BE2C (cell line): ENCODE data around the gene RSPO1.

Source experiments
- DNase-seq: peaks from one replicate; pipeline ENCODE4 v3.0.0-alpha.2; 2020
- H3K27me3 ChIP-seq: fragments of 250-450 bp; sonication (Bioruptor Pico); 2 replicates; pipeline ENCODE4 v1.5.1; 2020; ENCODE audit warnings: mild to moderate bottlenecking
- H3K36me3 ChIP-seq: fragments of 250-450 bp; sonication (Bioruptor Pico); 2 replicates; pipeline ENCODE4 v1.5.1; 2020; ENCODE audit warnings: mild to moderate bottlenecking
- H3K4me1 ChIP-seq: fragments of 250-450 bp; sonication (Bioruptor Pico); 2 replicates; pipeline ENCODE4 v1.5.1; 2020
- H3K4me3 ChIP-seq: 2 replicates; pipeline ENCODE4 v1.5.1; 2011; ENCODE audit warnings: low read depth, low read length
- H3K9me3 ChIP-seq: fragments of 250-450 bp; sonication (Bioruptor Pico); 2 replicates; pipeline ENCODE4 v1.5.1; 2020
- CTCF ChIP-seq: IDR thresholded peaks from 2 replicates; pipeline ENCODE4 v1.5.1; 2012; ENCODE audit warnings: mild to moderate bottlenecking, low read depth, low read length

RSPO1 gene

GRCh38 chr1:37652976-37653375 is 18.3 kb upstream of the RSPO1 start:
- no peaks in the 10 kb centered on the region for H3K4me1 ChIP-seq
- no peak for DNase-seq
- H3K36me3 ChIP-seq = no peaks in the 10 kb centered on the region
- no peak for TF ChIP-seq CTCF
- H3K27me3 ChIP-seq = no peaks in the 10 kb centered on the region
- H3K4me3 ChIP-seq = no peak overlapping the region
- H3K9me3 ChIP-seq = no peaks in the 10 kb centered on the region

GRCh38 chr1:37651803-37652202 is 17.1 kb upstream of the RSPO1 start:
- H3K4me3 ChIP-seq = no peak overlapping the region
- no peaks in the 10 kb centered on the region for H3K9me3 ChIP-seq
- no peaks in the 10 kb centered on the region for H3K27me3 ChIP-seq
- H3K4me1 ChIP-seq = no peaks in the 10 kb centered on the region
- H3K36me3 ChIP-seq = no peaks in the 10 kb centered on the region
- TF ChIP-seq CTCF = no peak
- DNase-seq = no peak

DNA sequence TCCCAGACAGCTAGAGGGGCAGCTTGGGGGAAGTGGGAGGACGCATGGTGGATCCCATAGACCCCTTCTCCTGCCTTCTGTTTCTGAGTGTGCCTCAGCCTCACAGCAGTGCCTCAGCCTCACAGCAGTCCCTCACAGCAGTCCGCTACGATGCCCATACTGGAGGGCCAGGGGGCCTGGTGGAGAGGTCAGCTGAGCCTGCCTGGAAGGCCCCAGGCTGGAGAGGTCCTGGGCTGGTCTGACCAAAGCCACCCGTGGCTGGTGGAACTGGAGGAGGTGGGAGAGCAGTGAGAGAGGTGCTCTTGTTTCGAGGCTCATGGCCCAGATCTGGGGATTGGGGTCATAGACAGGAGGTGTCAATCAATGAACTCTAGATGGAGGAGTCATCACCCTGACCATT is 16.0 kb upstream of the RSPO1 start:
- H3K36me3 ChIP-seq = no peaks in the 10 kb centered on the region
- TF ChIP-seq CTCF = no peak
- no peaks in the 10 kb centered on the region for H3K4me1 ChIP-seq
- no peak for DNase-seq
- H3K27me3 ChIP-seq = no peaks in the 10 kb centered on the region
- H3K4me3 ChIP-seq = no peak overlapping the region
- H3K9me3 ChIP-seq = no peaks in the 10 kb centered on the region

- no peaks in the 10 kb centered on the region for H3K36me3 ChIP-seq
- H3K4me3 ChIP-seq = no peak overlapping the region
- H3K27me3 ChIP-seq = no peaks in the 10 kb centered on the region
- no peak for TF ChIP-seq CTCF
- no peaks in the 10 kb centered on the region for H3K9me3 ChIP-seq
- H3K4me1 ChIP-seq = no peaks in the 10 kb centered on the region
- DNase-seq = no peak
Measured at GRCh38 chr1:37650173-37650572, 15.5 kb upstream of the RSPO1 start.

- H3K27me3 ChIP-seq = no peaks in the 10 kb centered on the region
- no peak for DNase-seq
- H3K4me1 ChIP-seq = no peaks in the 10 kb centered on the region
- TF ChIP-seq CTCF = no peak
- no peaks in the 10 kb centered on the region for H3K36me3 ChIP-seq
- H3K4me3 ChIP-seq = no peak overlapping the region
- no peaks in the 10 kb centered on the region for H3K9me3 ChIP-seq
Measured at GRCh38 chr1:37647281-37647680, 12.6 kb upstream of the RSPO1 start.

DNA sequence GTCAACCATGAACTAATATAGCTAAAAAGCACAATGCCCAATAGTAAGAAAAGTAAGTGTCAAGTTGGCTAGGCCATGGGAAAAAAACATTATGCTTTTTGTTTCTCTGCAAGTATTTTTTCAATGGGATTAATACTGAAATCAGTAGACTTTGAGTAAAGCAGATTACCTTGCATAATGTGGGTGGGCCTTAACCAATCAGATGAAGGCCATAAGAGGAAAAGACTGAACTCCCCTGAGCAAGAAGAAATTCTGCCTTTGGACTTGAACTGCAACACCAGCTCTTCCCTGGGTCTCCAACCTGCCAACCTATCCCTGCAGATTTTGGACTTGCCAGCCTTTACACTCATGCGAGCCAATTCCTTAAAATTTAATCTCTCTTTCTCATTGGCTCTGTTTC is 6.4 kb upstream of the RSPO1 start:
- Histone ChIP-seq H3K36me3 (no peaks in the 10 kb centered on the region), H3K27me3 (peaks cover 2% of the 10 kb centered on the region), H3K4me3 (no peak overlapping the region), H3K4me1 (no peaks in the 10 kb centered on the region), H3K9me3 (no peaks in the 10 kb centered on the region)
- TF ChIP-seq CTCF = no peak
- no peak for DNase-seq
